LNCaP clone FGC (cell line): ENCODE results near the gene ARRDC3.

Source experiments
- DNase-seq: peaks from one replicate; pipeline ENCODE4 v3.0.0-alpha.2; 2011; ENCODE audit warnings: low read depth
- H3K4me3 ChIP-seq: 2 replicates; pipeline ENCODE4 v1.5.1; 2011; ENCODE audit warnings: mild to moderate bottlenecking, low read depth, low read length, control low read depth
- CTCF ChIP-seq: IDR thresholded peaks from 2 replicates; pipeline ENCODE4 v1.5.1; 2012; ENCODE audit warnings: mild to moderate bottlenecking; ENCODE audit not compliant: control insufficient read depth, insufficient read depth; ENCODE audit errors: extremely low read depth

Gene ARRDC3

GRCh38 chr5:91379914-91380490 is 3.1 kb downstream of the ARRDC3 start:
- TF ChIP-seq CTCF = no peak
- peak overlapping the region; percentile 95 for H3K4me3 ChIP-seq
- DNase-seq = peak; percentile 75

GRCh38 chr5:91379246-91379913 is 3.7 kb downstream of the ARRDC3 start:
- no peak for DNase-seq
- peak overlapping the region; percentile 76 for H3K4me3 ChIP-seq
- TF ChIP-seq CTCF = no peak

- TF ChIP-seq CTCF = no peak
- DNase-seq = peak; percentile 56
- peak overlapping the region; percentile 76 for H3K4me3 ChIP-seq
These were observed 4.3 kb downstream of the ARRDC3 start for GRCh38 chr5:91378752-91379211.

GRCh38 chr5:91374893-91375520 is 8.1 kb downstream of the ARRDC3 start:
- no peak for DNase-seq
- TF ChIP-seq CTCF = no peak
- no peak overlapping the region for H3K4me3 ChIP-seq

GRCh38 chr5:91373600-91373999 is 9.5 kb downstream of the ARRDC3 start:
- no peak overlapping the region for H3K4me3 ChIP-seq
- no peak for TF ChIP-seq CTCF
- DNase-seq = no peak

- no peak for TF ChIP-seq CTCF
- DNase-seq = no peak
- H3K4me3 ChIP-seq = no peak overlapping the region
These were observed 10.1 kb downstream of the ARRDC3 start for GRCh38 chr5:91373006-91373405.
